ENCODE results near the gene ARHGEF6.

ARHGEF6 gene

GRCh38 chrX:136674270-136674985 is 106.3 kb downstream of the ARHGEF6 start:
- Histone ChIP-seq H3K9me3 (ENCODE audit: control insufficient read depth, insufficient read depth, low read length) (no peaks in the 10 kb centered on the region), H3K4me2 (ENCODE audit: low read length) (no peak overlapping the region), H3K27ac (ENCODE audit: low read depth, low read length) (no peak overlapping the region), H3K79me2 (ENCODE audit: control insufficient read depth, low read length) (no peaks in the 10 kb centered on the region), H3K4me1 (ENCODE audit: control insufficient read depth, low read length) (no peaks in the 10 kb centered on the region), H4K20me1 (ENCODE audit: control insufficient read depth, insufficient read depth, low read depth, low read length) (no peaks in the 10 kb centered on the region), H3F3A (ENCODE audit: control insufficient read depth, insufficient read depth) (no peaks in the 10 kb centered on the region), H3K27me3 (ENCODE audit: control insufficient read depth, low read length) (no peaks in the 10 kb centered on the region), H3K4me3 (ENCODE audit: low read length) (no peak overlapping the region), H3K9me2 (replicated peaks; ENCODE audit: control insufficient read depth, low read length) (no peaks in the 10 kb centered on the region), H3K36me3 (ENCODE audit: control insufficient read depth, low read length) (peaks cover 20% of the 10 kb centered on the region)
- TF ChIP-seq CTCF (IDR thresholded peaks at IDR 0.05; ENCODE audit: low read depth, low read length, poor library complexity, severe bottlenecking) (no peak), EZH2phosphoT487 (IDR thresholded peaks at IDR 0.05; ENCODE audit: borderline replicate concordance, low read length) (no peak)

DNA sequence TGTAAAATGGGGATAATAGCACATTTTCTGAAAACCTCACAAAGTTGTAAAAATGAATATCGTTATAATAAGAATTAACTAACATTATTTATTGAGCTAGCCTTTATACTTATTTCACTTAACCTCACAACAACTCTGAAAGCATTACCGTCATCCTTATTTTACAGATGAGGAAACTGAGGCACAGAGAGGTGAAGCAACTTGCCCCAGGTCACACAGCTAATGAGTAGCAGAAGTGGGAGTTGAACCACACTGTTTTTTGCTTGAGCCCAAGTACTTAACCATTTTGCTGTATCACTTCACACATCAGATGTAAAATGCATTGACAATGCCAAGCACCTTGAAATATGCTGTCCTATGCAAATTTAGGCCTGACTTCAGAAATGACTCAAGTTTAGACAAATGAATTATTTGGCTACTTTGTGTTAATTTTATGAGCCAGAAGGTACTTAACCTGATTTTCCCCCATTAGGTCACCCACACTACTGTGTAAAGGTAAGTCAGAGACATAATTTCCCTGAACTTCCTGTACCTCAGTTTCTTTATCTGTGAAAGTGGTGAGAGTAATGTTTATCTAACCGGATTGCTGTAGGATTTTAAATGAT is 109.6 kb downstream of the ARHGEF6 start:
- H3K9me2 ChIP-seq (replicated peaks; ENCODE audit: control insufficient read depth, low read length) = no peaks in the 10 kb centered on the region
- no peaks in the 10 kb centered on the region for H3K27me3 ChIP-seq (ENCODE audit: control insufficient read depth, low read length)
- H4K20me1 ChIP-seq (ENCODE audit: control insufficient read depth, insufficient read depth, low read depth, low read length) = no peaks in the 10 kb centered on the region
- H3K4me3 ChIP-seq (ENCODE audit: low read length) = no peak overlapping the region
- no peaks in the 10 kb centered on the region for H3F3A ChIP-seq (ENCODE audit: control insufficient read depth, insufficient read depth)
- H3K36me3 ChIP-seq (ENCODE audit: control insufficient read depth, low read length) = peaks cover 38% of the 10 kb centered on the region
- TF ChIP-seq CTCF (IDR thresholded peaks at IDR 0.05; ENCODE audit: low read depth, low read length, poor library complexity, severe bottlenecking) (no peak), EZH2phosphoT487 (IDR thresholded peaks at IDR 0.05; ENCODE audit: borderline replicate concordance, low read length) (no peak)
- H3K4me2 ChIP-seq (ENCODE audit: low read length) = no peak overlapping the region
- no peaks in the 10 kb centered on the region for H3K79me2 ChIP-seq (ENCODE audit: control insufficient read depth, low read length)
- no peak overlapping the region for H3K27ac ChIP-seq (ENCODE audit: low read depth, low read length)
- no peaks in the 10 kb centered on the region for H3K9me3 ChIP-seq (ENCODE audit: control insufficient read depth, insufficient read depth, low read length)
- peaks cover 10% of the 10 kb centered on the region for H3K4me1 ChIP-seq (ENCODE audit: control insufficient read depth, low read length)

- no peak overlapping the region for H3K4me3 ChIP-seq (ENCODE audit: low read length)
- no peaks in the 10 kb centered on the region for H3F3A ChIP-seq (ENCODE audit: control insufficient read depth, insufficient read depth)
- no peaks in the 10 kb centered on the region for H3K9me2 ChIP-seq (replicated peaks; ENCODE audit: control insufficient read depth, low read length)
- H4K20me1 ChIP-seq (ENCODE audit: control insufficient read depth, insufficient read depth, low read depth, low read length) = no peaks in the 10 kb centered on the region
- peaks cover 42% of the 10 kb centered on the region for H3K36me3 ChIP-seq (ENCODE audit: control insufficient read depth, low read length)
- H3K9me3 ChIP-seq (ENCODE audit: control insufficient read depth, insufficient read depth, low read length) = no peaks in the 10 kb centered on the region
- no peaks in the 10 kb centered on the region for H3K79me2 ChIP-seq (ENCODE audit: control insufficient read depth, low read length)
- peaks cover 21% of the 10 kb centered on the region for H3K4me1 ChIP-seq (ENCODE audit: control insufficient read depth, low read length)
- no peaks in the 10 kb centered on the region for H3K27me3 ChIP-seq (ENCODE audit: control insufficient read depth, low read length)
- TF ChIP-seq EZH2phosphoT487 (IDR thresholded peaks at IDR 0.05; ENCODE audit: borderline replicate concordance, low read length) (no peak), CTCF (IDR thresholded peaks at IDR 0.05; ENCODE audit: low read depth, low read length, poor library complexity, severe bottlenecking) (no peak)
- H3K27ac ChIP-seq (ENCODE audit: low read depth, low read length) = no peak overlapping the region
- no peak overlapping the region for H3K4me2 ChIP-seq (ENCODE audit: low read length)
Measured at GRCh38 chrX:136667446-136668168, 113.1 kb downstream of the ARHGEF6 start.
